Measurements from ENCODE around the gene CEMP1. TPM values are rescaled to one million over a fixed set of nuclear protein-coding genes. Genes with fewer than 3 reads are reported as not detected.

CEMP1 gene
- total and polyA plus RNA-seq, 2 donors (not counting 1 experiment from before 2014, with no cell fraction given), result 0.66 to 2.3 TPM

DNA sequence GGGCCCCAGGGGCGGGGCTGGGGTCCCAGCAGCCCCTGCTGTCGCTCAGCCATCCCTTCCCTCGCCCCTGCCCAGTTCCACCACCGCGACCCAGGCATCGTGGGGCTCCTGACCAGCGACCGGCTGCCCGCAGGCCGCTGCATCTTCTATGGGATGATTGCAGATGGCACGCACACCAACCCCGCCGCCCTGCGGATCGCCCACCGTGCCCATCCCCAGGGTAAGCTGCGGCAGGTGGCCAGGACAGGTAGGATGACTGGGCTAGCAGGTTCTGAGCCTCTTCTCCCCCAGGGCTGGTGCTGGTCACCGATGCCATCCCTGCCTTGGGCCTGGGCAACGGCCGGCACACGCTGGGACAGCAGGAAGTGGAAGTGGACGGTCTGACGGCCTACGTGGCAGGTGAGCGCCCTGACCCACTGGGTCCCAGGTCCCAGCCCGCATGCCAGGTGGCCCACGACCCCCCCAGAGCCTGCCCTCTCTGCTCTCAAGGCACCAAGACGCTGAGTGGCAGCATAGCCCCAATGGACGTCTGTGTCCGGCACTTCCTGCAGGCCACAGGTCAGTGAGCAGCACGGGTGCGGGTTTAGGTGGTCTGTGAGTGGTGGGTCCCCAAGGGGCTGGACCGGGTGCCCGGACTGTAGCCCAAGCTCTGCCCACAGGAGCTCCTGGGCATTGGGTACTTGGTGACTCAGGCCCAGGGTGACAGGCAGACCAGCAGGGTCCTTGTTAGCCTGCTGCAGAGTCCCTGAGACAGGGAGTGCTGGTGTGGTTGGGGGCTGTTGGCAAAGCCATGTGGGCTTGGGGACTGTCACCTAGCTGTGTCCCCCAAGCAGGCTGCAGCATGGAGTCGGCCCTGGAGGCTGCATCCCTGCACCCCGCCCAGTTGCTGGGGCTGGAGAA lies 2.8 kb downstream of the CEMP1 start:
- Histone ChIP-seq H4K20me1 (ENCODE audit: control insufficient read depth, insufficient read depth, low read length, poor library complexity, severe bottlenecking) (peaks cover 16% of the 10 kb centered on the region), H3K27me3 (replicated peaks in 1 of 4; ENCODE audit: control extremely low read depth in 1 of 4, control insufficient read depth in 3 of 4, insufficient read depth in 4 of 4, low read length in 3 of 4) (no peaks in the 10 kb centered on the region), H2AFZ (ENCODE audit: insufficient read depth, low read depth, low read length, poor library complexity, severe bottlenecking) (no peak overlapping the region), H3K9ac (ENCODE audit: low read length) (no peak overlapping the region), H3K36me3 (replicated peaks in 1 of 2; ENCODE audit: control extremely low read depth in 1 of 2, control insufficient read depth in 1 of 2, extremely low read depth in 1 of 2, insufficient read depth in 2 of 2, low read length in 1 of 2) (peaks cover 0 to 58% of the 10 kb centered on the region in 2 experiments), H3K79me2 (ENCODE audit: control insufficient read depth, insufficient read depth, low read length) (peaks cover 57% of the 10 kb centered on the region), H3K4me2 (replicated peaks; ENCODE audit: low read depth, low read length, poor library complexity, severe bottlenecking) (no peak overlapping the region), H3K4me3 (ENCODE audit: control extremely low read depth in 1 of 5, extremely low read depth in 1 of 5, insufficient read depth in 1 of 5, low read depth in 2 of 5, low read length in 4 of 5) (no peak overlapping the region), H3K9me3 (ENCODE audit: control extremely low read depth in 1 of 3, control insufficient read depth in 2 of 3, insufficient read depth in 1 of 3, low read length in 2 of 3) (no peaks in the 10 kb centered on the region), H3K27ac (ENCODE audit: low read length in 2 of 2) (no peak overlapping the region), H3K4me1 (ENCODE audit: control insufficient read depth in 2 of 2, insufficient read depth in 2 of 2, low read length in 2 of 2) (peaks cover 8 to 20% of the 10 kb centered on the region in 2 donors)
- TF ChIP-seq CTCF (IDR thresholded peaks at IDR 0.05) (no peak), EZH2 (IDR thresholded peaks at IDR 0.05; ENCODE audit: borderline replicate concordance, insufficient read depth, low read depth, low read length, poor library complexity, severe bottlenecking) (no peak)
- WGBS (ENCODE audit: insufficient coverage), result 96% methylated on average over 36 of the region's 36 CpGs
- H3K4me1 Mint-ChIP-seq, result peaks cover 25% of the 10 kb centered on the region
- CTCF ChIA-PET, result no interaction called here
- H3K27ac Mint-ChIP-seq, result no peak overlapping the region
- H3K4me3 Mint-ChIP-seq, result no peak overlapping the region
- intact Hi-C loops (cut with micrococcal nuclease), result no loop called here
- no peaks in the 10 kb centered on the region for H3K9me3 Mint-ChIP-seq (ENCODE audit: insufficient read depth)
- no peaks in the 10 kb centered on the region for H3K27me3 Mint-ChIP-seq
- POLR2A ChIA-PET, result no interaction called here
- DNase-seq, result no peak
- ATAC-seq (ENCODE audit: low read depth), result no peak

DNA sequence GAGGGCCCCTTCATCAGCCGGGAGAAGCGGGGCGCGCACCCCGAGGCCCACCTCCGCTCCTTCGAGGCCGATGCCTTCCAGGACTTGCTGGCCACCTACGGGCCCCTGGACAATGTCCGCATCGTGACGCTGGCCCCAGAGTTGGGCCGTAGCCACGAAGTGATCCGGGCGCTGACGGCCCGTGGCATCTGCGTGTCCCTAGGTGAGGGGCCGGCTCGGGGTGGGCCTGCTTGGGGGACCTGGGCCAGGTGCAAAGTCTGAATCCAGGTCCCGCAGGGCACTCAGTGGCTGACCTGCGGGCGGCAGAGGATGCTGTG lies 3.5 kb downstream of the CEMP1 start:
- Histone ChIP-seq H3K4me1 (ENCODE audit: control insufficient read depth in 2 of 2, insufficient read depth in 2 of 2, low read length in 2 of 2) (peaks cover 8 to 14% of the 10 kb centered on the region in 2 donors), H3K27ac (ENCODE audit: low read length in 2 of 2) (no peak overlapping the region), H3K36me3 (replicated peaks in 1 of 2; ENCODE audit: control extremely low read depth in 1 of 2, control insufficient read depth in 1 of 2, extremely low read depth in 1 of 2, insufficient read depth in 2 of 2, low read length in 1 of 2) (peaks cover 0 to 63% of the 10 kb centered on the region in 2 experiments), H2AFZ (ENCODE audit: insufficient read depth, low read depth, low read length, poor library complexity, severe bottlenecking) (no peak overlapping the region), H3K4me3 (ENCODE audit: control extremely low read depth in 1 of 5, extremely low read depth in 1 of 5, insufficient read depth in 1 of 5, low read depth in 2 of 5, low read length in 4 of 5) (no peak overlapping the region), H3K9me3 (ENCODE audit: control extremely low read depth in 1 of 3, control insufficient read depth in 2 of 3, insufficient read depth in 1 of 3, low read length in 2 of 3) (no peaks in the 10 kb centered on the region), H3K27me3 (replicated peaks in 1 of 4; ENCODE audit: control extremely low read depth in 1 of 4, control insufficient read depth in 3 of 4, insufficient read depth in 4 of 4, low read length in 3 of 4) (no peaks in the 10 kb centered on the region), H3K4me2 (replicated peaks; ENCODE audit: low read depth, low read length, poor library complexity, severe bottlenecking) (no peak overlapping the region), H4K20me1 (ENCODE audit: control insufficient read depth, insufficient read depth, low read length, poor library complexity, severe bottlenecking) (peaks cover 16% of the 10 kb centered on the region), H3K79me2 (ENCODE audit: control insufficient read depth, insufficient read depth, low read length) (peaks cover 64% of the 10 kb centered on the region), H3K9ac (ENCODE audit: low read length) (no peak overlapping the region)
- no peak overlapping the region for H3K27ac Mint-ChIP-seq
- WGBS (ENCODE audit: insufficient coverage), result over 99% methylated on average over 24 of the region's 24 CpGs
- H3K4me3 Mint-ChIP-seq, result no peak overlapping the region
- ATAC-seq (ENCODE audit: low read depth) (no peak), DNase-seq (no peak)
- POLR2A ChIA-PET, result no interaction called here
- TF ChIP-seq CTCF (IDR thresholded peaks at IDR 0.05) (no peak), EZH2 (IDR thresholded peaks at IDR 0.05; ENCODE audit: borderline replicate concordance, insufficient read depth, low read depth, low read length, poor library complexity, severe bottlenecking) (no peak)
- CTCF ChIA-PET, result no interaction called here
- H3K27me3 Mint-ChIP-seq, result no peaks in the 10 kb centered on the region
- H3K9me3 Mint-ChIP-seq (ENCODE audit: insufficient read depth), result no peaks in the 10 kb centered on the region
- intact Hi-C loops (cut with micrococcal nuclease), result no loop called here
- H3K4me1 Mint-ChIP-seq, result peaks cover 22% of the 10 kb centered on the region
